ENCODE results near the gene RAD51B. TPM values are rescaled to one million over a fixed set of nuclear protein-coding genes. Genes with fewer than 3 reads are reported as not detected.

Gene RAD51B
- total RNA-seq, 4 donors from 2014 or later = 12.6 to 26.4 (median 16.7) TPM

GRCh38 chr14:68333262-68333661 lies 513.7 kb downstream of the RAD51B start:
- no peaks in the 10 kb centered on the region for H3K36me3 ChIP-seq
- peak overlapping the region in 2 of 4 donors; percentile 19 to 51 for H3K27ac ChIP-seq
- H3K27me3 ChIP-seq = no peaks in the 10 kb centered on the region
- WGBS, 2 donors = 64 to 79% methylated on average over 2 of the region's 2 CpGs
- H3K9me3 ChIP-seq = no peaks in the 10 kb centered on the region
- H3K4me1 ChIP-seq = peaks cover 0 to 41% (median 0%) of the 10 kb centered on the region in 4 donors
- TF ChIP-seq POLR2A (IDR thresholded peaks at IDR 0.05) (no peak), EP300 (IDR thresholded peaks at IDR 0.05) (no peak), CTCF (IDR thresholded peaks at IDR 0.05) (no peak)
- no peak overlapping the region for H3K4me3 ChIP-seq
- no peak for DNase-seq (ENCODE audit: low spot score in 2 of 2)

- DNase-seq (ENCODE audit: low spot score in 2 of 2) = no peak
- Histone ChIP-seq H3K27me3 (no peaks in the 10 kb centered on the region), H3K4me3 (no peak overlapping the region), H3K9me3 (no peaks in the 10 kb centered on the region), H3K36me3 (no peaks in the 10 kb centered on the region), H3K27ac (no peak overlapping the region), H3K4me1 (peaks cover 0 to 30% (median 0%) of the 10 kb centered on the region in 4 donors)
- TF ChIP-seq EP300 (IDR thresholded peaks at IDR 0.05) = no peak
- TF ChIP-seq POLR2A (IDR thresholded peaks at IDR 0.05) = no peak
- TF ChIP-seq CTCF (IDR thresholded peaks at IDR 0.05) = no peak
These were observed 515.7 kb downstream of the RAD51B start for GRCh38 chr14:68335312-68335711.

GRCh38 chr14:68336165-68336564 lies 516.6 kb downstream of the RAD51B start:
- no peaks in the 10 kb centered on the region for H3K36me3 ChIP-seq
- no peaks in the 10 kb centered on the region for H3K27me3 ChIP-seq
- no peak for TF ChIP-seq EP300 (IDR thresholded peaks at IDR 0.05)
- TF ChIP-seq POLR2A (IDR thresholded peaks at IDR 0.05) = no peak
- TF ChIP-seq CTCF (IDR thresholded peaks at IDR 0.05) = no peak
- H3K4me3 ChIP-seq = no peak overlapping the region
- no peaks in the 10 kb centered on the region for H3K9me3 ChIP-seq
- no peak for DNase-seq (ENCODE audit: low spot score in 2 of 2)
- H3K4me1 ChIP-seq = peaks cover 0 to 22% (median 0%) of the 10 kb centered on the region in 4 donors
- WGBS, 2 donors = 98% methylated on average over 1 of the region's 1 CpG
- no peak overlapping the region for H3K27ac ChIP-seq

GRCh38 chr14:68337279-68337678 lies 517.7 kb downstream of the RAD51B start:
- Histone ChIP-seq H3K4me1 (peaks cover 0 to 12% (median 0%) of the 10 kb centered on the region in 4 donors), H3K9me3 (no peaks in the 10 kb centered on the region), H3K27ac (no peak overlapping the region), H3K36me3 (no peaks in the 10 kb centered on the region), H3K27me3 (no peaks in the 10 kb centered on the region), H3K4me3 (no peak overlapping the region)
- no peak for TF ChIP-seq POLR2A (IDR thresholded peaks at IDR 0.05)
- no peak for TF ChIP-seq EP300 (IDR thresholded peaks at IDR 0.05)
- TF ChIP-seq CTCF (IDR thresholded peaks at IDR 0.05) = no peak
- no peak for DNase-seq (ENCODE audit: low spot score in 2 of 2)

GRCh38 chr14:68340262-68340661 lies 520.7 kb downstream of the RAD51B start:
- Histone ChIP-seq H3K4me1 (peaks cover 0 to 12% (median 0%) of the 10 kb centered on the region in 4 donors), H3K4me3 (no peak overlapping the region), H3K9me3 (no peaks in the 10 kb centered on the region), H3K27ac (no peak overlapping the region), H3K27me3 (no peaks in the 10 kb centered on the region), H3K36me3 (no peaks in the 10 kb centered on the region)
- TF ChIP-seq EP300 (IDR thresholded peaks at IDR 0.05) (no peak), POLR2A (IDR thresholded peaks at IDR 0.05) (no peak), CTCF (IDR thresholded peaks at IDR 0.05) (no peak)
- WGBS, 2 donors = 93 to 97% methylated on average over 1 of the region's 1 CpG
- no peak for DNase-seq (ENCODE audit: low spot score in 2 of 2)

All from tibial nerve (tissue), 4 donors.